HG03066 (cell line): ENCODE data around the gene L1CAM.
A peak's percentile ranks its signal among the peaks of the same experiment; 100 is the strongest.

Source experiments
- ATAC-seq: cut with Tn5 transposase; IDR thresholded peaks from one replicate; pipeline ENCODE4 v1.9.1; 2021; ENCODE audit warnings: low read depth; ENCODE audit not compliant: unreplicated experiment

Gene L1CAM

DNA sequence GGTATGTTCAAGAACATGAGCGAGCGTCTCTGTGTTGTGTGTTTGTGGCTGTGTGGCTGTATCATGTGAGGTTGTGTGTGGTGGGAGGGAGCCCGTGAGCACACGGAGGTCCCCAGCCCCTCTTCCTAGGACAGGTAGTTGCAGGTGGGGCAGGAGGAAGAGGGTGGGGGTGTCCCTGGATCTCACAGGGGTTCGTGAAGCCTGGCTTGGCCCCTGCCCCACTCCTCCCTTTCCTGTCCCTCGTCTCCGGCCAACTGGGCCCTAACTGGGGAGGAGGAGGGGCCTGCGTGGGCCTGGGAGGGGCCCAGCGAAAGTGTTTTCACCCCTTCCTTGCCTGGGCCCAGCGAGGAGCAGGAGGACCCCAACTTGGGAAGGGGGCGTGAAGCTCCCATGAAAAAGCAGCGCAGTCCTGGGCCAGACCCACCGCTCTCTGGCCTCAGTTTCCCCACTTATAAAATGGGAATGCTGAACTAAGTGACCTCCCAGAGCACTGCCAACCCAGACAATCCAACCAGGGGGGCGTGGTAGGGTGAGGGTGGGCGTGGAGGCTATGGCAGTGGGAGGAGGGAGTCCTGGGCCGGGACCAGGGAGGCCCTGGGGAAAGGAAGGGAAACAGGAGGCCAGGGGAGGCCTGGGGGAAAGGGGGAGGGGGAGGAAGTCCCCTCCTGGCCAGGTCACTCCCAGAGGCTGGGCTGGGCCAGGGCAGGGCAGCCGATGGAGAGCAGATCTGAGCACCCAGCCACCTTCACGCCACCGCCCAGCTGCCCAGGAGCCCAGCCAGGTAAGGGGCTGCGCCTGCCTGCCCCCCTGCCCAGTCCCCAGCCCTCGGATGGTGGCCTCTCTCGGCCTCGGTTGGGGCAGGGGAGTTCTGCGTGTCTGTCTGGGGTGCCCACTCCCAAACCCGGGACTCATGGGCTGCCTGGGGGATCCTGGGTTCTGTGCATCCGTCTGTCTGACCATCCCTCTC, 18.3 kb upstream of the L1CAM start, which contains the start of gene AVPR2:
Gene AVPR2 (plus strand): TSS at position 683 of the 967 bp plus-strand sequence. CDS start 473 bp downstream, outside the sequence.
- ATAC-seq = no peak

DNA sequence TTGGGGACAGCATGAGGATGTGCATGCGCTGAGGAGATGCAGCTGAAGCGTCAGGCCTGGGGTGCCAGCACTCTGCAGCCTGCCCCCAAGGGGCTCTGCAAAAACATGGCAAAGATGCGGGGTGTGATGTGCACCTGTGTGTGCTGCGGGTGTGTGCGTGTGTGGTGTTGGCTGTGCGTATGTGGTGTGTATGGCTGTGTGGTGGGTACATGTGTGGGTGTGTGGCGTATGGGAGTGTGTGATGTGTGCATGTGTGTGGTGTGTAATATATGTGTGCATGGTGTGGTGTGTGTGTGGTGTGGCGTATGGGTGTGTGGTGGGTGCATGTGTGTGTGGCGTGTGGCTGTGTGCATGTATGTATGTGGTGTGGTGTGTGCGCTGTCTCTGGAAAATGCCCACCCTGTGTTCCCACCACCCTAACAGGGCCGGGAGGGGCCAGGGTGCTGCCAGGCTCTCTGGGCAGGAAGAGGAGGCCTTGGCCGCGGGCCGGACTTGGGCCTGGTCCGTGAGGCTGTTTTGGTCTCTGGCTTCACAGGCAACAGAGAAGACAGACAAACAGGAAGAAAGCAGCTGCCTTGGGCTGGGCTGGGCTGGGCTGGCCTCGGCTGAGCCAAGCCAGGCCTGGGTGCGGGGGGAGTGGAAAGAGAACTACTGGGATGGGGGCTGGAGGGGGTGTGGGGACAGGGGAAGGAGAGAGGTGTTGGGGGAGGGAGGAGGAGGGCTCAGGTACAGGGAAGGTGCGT, 17.4 kb upstream of the L1CAM start:
- ATAC-seq = no peak

DNA sequence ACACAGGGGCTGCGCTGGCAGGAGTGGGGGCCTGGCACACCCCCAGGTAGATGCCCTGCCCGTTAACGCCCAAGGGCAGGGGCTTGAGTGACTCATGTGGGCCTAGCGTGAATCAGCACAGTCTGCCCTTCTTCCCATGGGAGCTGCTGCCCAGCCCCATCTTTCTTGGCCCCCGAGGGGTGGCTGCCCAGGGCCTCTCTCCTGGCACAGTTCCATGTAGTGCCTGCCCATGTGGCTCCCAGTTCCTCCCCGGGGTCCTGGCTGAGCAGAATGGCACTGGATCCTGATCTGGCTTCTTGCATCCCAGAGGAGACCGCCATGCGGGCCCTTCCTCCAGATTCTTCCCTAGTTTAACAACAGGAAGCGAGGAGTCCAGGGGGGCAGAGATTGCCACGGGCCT, 16.4 kb upstream of the L1CAM start:
- no peak for ATAC-seq

DNA sequence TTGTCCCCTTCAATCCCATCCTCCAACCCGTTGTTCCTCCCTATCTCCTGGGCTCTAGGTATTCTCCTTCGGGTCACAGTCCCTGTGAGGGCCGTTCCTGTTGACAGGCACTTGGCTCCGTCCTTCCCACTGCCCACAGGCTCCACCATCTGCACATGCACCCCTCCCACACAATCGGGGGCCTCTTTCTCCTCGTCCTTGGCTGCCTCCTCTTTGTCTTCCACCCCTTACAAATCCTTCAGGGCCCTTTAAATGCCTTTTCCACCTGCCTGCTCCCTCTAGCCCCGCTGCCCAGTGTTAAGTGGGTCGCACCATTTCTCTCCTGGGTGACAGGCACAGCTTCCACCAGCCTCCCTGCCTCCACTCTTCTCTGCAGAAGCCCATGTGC, 15.8 kb upstream of the L1CAM start:
- no peak for ATAC-seq

DNA sequence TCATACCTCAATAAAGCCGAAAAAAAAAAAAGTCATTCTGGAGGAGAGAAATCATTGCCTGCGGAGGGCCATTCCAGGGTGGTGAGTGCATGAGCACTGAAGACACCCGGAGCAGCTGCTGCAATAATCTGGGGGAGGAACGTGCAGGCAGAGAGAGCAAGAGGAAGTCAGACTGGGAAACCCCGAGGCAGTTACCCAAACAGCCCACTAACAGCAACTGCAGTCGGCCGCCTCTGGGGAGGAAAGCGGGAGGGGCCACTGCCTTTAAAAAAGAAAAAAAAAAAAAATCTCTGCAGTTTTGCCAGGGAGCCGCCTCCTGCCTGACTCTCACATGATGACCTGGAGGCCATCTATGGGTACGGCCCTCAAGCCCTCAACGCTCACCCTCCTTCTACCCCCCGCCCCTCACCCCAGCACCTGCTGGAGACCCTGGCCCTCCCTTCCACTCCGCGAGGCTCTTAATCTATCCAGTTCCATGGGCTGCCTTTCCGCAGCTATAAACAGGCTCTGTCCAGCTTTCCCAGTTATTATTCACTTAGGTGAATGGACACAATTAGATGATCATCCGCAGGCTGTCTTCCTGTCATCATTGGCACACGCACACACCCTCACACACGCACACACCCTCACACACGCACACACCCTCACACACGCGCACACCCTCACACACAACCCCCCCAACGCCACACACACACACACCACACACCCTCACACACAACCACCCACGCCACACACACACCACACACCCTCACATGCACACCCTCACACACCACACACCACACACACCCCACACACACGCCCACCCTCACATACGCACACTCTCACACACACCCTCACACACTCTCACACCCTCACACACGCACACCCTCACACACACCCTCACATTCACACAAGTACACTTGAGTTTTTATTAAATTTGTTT, 15.1 kb upstream of the L1CAM start:
- peak; percentile 59 for ATAC-seq

DNA sequence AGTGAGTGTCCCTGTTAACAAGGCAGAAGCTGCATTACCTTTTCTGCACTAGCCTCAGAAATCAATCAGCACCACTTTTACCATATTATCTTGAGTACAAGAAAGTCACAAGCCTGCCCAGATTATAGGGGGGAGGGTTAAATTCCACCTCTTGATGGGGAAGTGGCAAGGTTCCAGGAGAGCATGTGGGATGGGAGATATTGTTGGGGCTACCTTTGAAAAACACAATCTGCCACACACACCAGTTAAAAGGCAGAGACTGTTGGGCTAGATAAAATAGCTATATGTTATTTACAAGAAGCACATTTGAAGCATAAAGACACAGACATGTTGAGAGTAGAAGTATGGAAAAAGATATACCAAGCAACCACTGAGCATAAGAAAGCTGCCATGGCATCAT, 11.9 kb upstream of the L1CAM start:
- ATAC-seq = no peak

DNA sequence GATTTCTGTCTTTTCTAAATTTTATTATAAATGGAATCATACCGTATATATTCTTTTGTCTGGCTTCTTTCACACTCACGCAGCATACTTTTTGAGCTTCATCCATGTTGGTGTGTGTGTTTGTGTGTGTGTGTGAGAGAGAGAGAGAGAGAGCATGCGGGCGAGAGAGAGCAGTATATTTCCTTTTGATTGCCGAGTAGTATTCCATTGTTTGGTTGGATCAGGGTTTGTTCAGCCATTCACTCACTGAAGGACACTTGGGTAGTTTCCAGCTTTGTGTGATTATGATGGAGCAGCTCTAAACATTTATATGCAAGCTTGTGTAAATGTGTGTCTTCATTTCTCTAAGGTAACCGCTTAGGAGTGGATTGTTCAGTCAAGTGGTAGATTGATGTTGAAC, 3.1 kb upstream of the L1CAM start:
- ATAC-seq = no peak

DNA sequence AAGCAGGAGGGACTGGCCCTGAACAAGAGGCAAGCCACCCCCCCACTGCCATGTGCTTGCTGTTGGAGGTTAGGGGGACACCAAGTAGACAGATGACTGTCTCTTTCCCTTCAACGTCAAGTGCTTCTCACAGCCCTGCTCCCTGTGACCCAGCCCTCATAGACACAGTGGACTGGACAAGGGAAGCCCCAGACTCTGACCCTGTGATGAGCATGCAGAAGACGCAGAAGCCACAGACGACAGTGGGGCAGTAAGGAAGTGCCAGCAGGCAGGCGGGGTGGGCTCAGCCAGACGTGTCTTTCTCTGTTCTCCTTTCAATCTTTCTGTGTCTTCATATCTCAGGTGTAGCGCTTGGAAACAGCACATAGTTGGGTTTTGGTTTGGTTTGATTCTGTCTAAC, 2.4 kb upstream of the L1CAM start:
- no peak for ATAC-seq

DNA sequence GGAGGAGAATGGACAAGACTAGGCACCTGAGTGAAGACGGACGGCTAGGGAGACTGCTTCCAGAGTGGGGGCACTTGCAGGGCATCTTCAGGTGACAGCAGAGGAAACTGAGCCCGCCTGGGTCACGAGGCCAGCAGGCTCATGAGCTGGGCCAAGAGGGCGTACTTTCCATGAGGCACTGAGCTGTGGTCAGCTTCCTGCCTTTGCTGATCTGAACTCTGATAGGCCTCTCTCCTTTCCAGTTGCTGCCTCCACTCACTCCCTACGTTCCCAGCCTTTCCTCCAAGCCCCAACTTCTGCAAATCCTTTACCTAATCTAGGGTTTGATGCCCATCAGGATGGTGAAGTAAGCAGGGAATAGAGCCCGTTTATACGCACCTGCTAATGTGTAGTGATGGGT, 1.4 kb upstream of the L1CAM start:
- no peak for ATAC-seq

DNA sequence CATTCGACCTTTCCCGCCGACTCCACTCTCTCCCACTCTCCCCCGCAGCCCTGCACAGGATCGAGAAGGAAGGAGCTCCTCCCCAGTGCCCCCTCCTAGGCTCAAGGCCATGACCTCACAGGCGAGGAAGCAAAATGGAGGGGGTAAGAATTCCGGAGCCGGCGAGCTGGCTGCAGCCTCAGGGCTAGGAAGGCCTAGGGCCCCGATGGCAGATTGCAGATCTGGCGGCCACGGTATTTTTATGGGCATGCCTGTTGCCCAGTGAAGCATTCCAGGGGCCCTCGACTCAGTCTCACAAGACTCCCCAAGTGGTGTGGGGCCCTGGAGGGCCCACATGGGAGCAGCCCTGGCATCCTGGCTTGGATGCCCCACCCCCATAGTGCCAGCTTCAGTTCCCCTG, 942 bp upstream of the L1CAM start:
- no peak for ATAC-seq

DNA sequence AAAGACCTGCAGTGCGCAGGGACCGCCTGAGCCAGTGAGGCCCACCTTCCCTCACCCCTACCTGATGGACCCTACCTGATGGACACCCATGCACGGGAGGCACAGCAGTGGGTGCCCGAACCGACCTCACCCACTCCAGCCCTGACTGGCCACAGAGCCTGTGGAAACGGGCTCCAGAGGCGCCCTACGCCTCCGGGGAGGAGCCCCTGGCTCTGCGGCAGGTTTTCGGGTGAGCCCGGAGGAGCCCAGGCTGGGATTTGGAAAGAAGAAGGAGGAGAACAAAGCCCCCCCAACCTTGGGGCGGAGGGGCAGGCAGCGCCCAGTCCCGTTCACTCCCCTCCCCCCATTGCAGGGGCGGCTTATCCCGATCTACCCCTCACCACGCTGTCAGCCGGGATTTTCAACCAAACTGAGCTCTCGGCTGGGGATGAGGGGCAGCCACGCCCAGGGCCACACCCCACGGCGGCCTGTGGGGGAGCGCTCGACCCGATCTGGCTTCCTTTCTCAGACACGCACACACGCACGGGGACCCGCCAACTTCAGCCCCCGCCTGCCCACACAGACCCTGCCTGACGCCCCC, 675 bp downstream of the L1CAM start:
- ATAC-seq = no peak

DNA sequence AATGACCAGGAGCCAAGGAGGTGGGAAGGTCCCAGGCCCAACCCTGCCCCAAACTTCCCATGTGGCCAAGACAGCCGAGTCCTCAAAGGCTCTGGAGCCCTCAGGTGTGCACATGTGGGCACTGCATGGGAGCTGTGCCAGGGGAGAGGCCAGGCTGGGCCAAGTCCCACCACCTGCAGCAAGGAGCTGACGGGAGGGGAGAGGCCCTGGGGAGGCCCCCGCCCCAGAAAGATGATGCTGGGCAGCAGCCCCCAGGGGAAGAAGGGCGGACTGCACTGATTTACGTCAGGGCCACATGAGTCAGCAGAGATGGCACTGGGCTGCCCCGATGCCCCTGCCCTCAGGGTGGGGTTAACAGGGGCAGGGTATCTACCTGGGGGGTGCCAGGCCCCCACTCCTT, 1.4 kb downstream of the L1CAM start:
- ATAC-seq = no peak

DNA sequence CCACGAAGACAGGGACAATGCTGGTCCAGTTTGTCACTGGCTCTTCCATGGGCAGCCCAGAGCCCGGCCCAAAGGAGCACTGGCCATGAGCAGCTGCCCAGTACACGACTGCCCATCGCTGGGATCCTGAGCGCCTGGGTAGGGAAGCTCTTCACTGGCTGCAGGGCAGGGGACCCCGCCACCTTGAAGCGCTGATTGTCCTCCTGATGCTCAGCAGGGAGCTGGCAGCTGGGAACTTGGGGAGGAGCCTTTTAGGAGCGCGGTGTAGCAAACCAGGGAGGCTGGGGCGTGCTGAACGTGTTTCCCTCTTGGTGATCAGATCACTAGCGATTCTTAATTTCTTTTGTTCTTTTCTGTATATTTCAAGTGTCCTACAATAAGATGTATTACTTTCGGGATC, 1.8 kb downstream of the L1CAM start:
- ATAC-seq = no peak

DNA sequence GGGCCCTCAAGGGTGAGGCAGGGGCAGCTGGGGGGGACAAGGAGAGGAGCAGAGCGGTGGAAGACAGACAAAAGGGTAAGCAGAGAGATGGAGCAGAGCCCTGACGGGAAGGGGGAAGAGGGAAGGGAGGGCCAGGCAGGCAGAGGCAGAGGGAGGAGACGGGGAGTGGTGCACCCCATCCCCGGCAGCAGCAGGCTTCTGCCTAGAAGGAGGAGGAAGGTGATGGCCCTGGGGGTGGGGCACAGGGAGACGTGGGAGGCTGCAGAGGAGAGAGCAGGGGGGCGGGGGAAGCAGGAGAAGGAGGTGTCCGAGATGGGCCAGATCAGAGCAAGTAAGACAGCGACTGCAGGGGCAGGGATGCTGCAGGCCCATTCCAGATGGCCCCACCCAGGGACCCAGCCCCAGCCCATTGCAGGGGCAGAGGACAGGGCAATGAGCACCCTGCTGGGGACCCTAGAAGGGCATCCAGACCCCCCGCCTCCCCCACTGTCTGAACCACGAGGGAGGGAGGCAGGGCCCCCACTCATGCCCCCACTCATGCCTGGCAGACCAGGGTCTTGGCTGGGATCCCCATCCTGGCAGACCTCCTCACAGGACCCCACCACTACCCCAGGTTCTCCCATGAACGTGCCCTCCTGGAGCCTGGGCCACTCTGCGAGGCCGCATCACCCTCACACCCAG, 2.7 kb downstream of the L1CAM start:
- ATAC-seq = no peak

DNA sequence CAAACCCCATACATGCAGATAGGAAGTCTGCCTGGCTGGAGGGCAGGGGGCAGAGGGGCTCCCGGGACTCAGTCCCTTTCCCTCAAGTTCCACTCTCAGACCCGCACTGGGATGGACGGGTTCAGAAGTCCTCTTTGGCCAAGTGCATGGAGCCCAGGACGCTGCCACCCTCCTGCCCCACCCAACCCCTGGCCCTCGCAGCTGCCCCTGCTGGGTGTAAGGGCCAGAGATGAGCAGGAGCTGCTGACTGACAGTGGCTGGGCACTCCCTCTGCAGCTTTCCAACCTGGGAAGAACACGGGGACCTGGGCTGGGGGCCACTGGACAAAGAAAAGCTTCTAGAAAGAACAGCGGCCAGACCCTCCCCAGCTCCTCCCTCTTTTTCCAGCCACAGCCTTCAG, 3.4 kb downstream of the L1CAM start:
- no peak for ATAC-seq

DNA sequence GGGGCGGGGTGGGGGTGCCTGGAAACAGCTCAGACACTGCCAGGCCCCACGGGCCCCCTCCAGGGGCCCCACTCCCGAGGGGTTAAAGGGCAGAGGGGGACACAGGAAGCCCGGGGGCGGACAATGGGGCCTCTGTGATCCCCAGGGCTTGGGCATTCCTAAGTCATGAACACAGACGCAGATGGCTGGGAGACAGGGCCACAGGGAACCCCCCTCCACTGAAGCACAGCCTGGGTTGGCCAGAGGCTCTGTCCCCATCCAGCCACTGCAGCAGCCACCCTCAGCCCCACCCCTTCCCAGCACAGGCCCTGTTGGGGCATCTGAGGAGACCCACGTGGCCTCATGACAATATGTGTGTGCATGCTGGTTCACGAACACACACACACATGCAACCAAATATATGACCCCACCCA, 3.9 kb downstream of the L1CAM start:
- no peak for ATAC-seq

DNA sequence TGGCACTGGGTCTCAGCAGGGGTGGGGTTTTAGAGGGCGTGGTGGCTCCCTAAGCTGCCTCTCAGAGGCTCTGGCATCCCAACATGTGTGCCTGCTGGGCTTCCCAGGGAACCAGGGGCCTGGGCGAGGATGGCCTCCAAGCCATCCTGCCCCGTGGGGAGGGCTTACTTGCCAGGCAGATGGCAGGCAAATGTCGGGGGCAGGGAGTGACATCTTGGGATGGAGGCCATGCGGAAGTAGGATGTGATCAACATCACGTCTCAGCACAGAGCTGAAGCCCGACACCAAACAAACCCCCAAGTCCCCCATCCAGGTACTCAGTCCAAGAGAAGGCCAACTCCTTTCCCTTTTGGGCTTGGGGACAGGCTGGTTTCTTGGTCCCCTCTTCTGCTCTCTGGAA, 4.7 kb downstream of the L1CAM start:
- ATAC-seq = no peak

DNA sequence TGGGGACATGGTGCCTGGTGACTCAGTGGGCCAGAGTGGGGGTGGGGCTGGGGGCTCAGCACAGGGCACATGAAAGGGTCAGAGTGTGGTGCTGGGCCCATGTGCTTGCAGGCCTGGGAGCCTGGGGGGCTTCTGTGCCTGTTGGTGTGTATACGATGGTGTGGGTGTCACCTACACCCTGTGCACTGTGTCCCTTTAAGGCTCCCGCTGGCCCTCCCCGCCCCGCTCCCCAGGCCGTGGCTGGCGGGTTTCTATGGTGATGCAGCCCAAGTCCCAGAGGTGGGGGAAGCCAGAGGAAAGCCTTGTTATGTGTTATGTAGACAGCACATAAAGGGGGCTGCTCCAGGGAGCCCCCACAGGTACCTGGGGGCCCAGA, 5.5 kb downstream of the L1CAM start:
- ATAC-seq = no peak

DNA sequence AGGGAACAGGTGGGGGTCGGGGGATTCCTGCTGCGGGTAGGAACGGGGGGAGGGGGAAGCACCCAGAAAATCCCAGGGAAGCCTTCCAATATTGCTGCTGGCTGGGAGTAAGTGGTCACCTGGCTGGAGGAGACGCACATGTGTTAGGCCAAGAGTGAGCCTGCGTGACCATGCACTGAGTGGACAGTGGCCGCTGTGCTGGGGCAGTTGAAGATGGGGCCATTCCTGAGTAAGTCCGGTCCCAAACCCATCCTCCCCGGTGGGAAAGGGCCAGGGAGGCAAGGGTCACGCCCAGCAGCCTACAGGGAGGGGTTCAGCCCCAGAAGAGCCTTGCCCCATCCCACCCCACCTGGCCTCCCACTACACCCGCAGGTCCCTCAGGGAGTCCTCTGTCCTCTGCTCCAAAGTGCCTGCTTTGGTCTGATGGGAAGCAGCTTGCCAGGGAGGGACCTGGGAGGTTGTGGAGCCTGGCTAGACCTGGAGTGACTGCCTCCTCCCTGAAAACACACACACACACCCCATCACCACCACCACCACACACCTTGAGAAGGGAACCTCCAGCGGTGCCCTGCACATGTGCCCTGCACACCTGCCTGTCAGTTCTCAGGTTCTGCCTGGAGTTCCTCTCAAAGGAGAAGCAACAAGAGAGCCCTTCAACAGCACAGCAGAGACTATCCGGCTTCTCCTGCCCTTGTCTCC, 6.1 kb downstream of the L1CAM start:
- no peak for ATAC-seq
